ENCODE data around the gene ZBTB22.

DNA sequence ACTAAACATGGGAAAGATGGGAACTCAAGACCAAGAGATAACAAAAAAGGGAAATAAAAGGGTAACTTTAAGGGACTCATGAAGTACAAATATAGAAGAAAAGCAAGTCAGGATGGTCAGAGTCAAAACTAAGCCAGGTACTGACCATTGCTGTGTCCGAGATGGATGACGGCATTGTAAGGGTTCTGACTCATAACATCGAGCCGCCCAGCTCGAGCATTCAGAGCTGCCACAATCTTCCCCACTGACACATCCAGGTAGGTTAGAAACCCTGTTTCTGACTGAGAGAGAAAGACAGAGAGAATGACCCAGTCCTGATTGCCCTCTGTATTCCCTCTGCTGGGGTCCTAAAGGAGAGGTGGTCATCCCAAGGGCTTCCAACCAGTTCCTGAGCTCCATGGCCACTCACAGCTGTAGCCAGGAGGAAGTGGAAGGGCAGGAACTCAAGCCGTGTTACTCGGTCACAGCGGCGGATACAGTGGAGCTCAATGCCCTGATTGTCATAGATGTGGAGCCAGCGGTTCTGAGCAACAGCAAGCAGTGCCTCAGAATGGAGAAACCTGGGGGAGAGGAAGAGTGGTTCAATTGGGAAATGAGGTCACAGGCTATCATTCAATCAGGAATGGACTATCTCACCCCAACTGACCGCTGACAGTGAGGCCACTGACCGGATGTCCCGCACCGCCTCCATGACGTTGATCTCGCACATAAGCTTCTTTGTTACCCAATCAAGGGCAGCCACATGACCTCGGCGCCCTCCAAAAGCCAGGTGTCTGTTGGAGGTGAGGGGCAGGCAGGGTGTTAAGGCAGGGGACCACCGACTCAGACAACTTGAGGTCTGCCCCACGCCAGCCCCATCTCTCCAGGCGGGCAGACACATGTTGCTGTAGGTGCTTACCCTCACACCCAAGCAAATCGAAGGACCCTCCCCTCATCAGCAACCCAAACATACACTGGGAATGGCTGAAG, 30.3 kb downstream of the ZBTB22 start:
- TF ChIP-seq POLR2AphosphoS5 (IDR thresholded peaks at IDR 0.05; ENCODE audit: low read depth, low read length): no peak
- no peak for TF ChIP-seq TAF1 (IDR thresholded peaks at IDR 0.05; ENCODE audit: borderline replicate concordance, low read depth, low read length)
- TF ChIP-seq POLR2A (IDR thresholded peaks at IDR 0.05; ENCODE audit: low read depth, low read length): no peak

Measured in GM12892 (cell line).